ENCODE measurements around the gene KCNA1.

Gene KCNA1

GRCh38 chr12:4934407-4935035 is 24.8 kb downstream of the KCNA1 start:
- DNase-seq (ENCODE audit: low spot score): no peak
- H3K27me3 ChIP-seq (ENCODE audit: control insufficient read depth in 3 of 3, insufficient read depth in 3 of 3, low read depth in 1 of 3, low read length in 3 of 3): peaks cover 0 to 4% (median 0%) of the 10 kb centered on the region in 3 experiments
- H3K9ac ChIP-seq (ENCODE audit: low read depth, low read length, poor library complexity): no peak overlapping the region
- H3K79me1 ChIP-seq (ENCODE audit: low read depth, low read length): no peaks in the 10 kb centered on the region
- H2BK5ac ChIP-seq (ENCODE audit: low read length): no peak overlapping the region
- H3K14ac ChIP-seq (ENCODE audit: low read length): no peak overlapping the region
- H2BK120ac ChIP-seq (ENCODE audit: low read depth, low read length): no peak overlapping the region
- H3K4ac ChIP-seq (ENCODE audit: low read length): no peak overlapping the region
- no peak overlapping the region for H2BK12ac ChIP-seq (ENCODE audit: low read length)
- no peak overlapping the region for H4K91ac ChIP-seq (ENCODE audit: low read depth, low read length, poor library complexity)
- no peaks in the 10 kb centered on the region for H3K36me3 ChIP-seq (replicated peaks in 1 of 2; ENCODE audit: control insufficient read depth in 2 of 2, insufficient read depth in 2 of 2, low read length in 2 of 2)
- H2AK5ac ChIP-seq (ENCODE audit: low read depth, low read length): no peak overlapping the region
- H4K8ac ChIP-seq (ENCODE audit: low read depth, low read length): no peak overlapping the region
- H3K4me3 ChIP-seq (ENCODE audit: low read length in 2 of 2): no peak overlapping the region
- no CpG with 5 or more reads among the region's 2 CpGs for WGBS, 2 donors (ENCODE audit: extremely low coverage in 2 of 2, insufficient read length in 2 of 2, insufficient replicate concordance in 1 of 2)
- H2AFZ ChIP-seq (ENCODE audit: low read length): no peak overlapping the region
- no peak overlapping the region for H3K4me2 ChIP-seq (ENCODE audit: insufficient read depth, low read length, poor library complexity, severe bottlenecking)
- H3K23ac ChIP-seq (ENCODE audit: low read depth, low read length, poor library complexity): no peak overlapping the region
- no peak overlapping the region for H3K27ac ChIP-seq (replicated peaks; ENCODE audit: low read length)
- no peak overlapping the region for H2BK15ac ChIP-seq (ENCODE audit: low read length)
- H3K18ac ChIP-seq (ENCODE audit: low read length): no peak overlapping the region
- no peaks in the 10 kb centered on the region for H3K9me3 ChIP-seq (replicated peaks in 1 of 2; ENCODE audit: control insufficient read depth in 2 of 2, insufficient read depth in 1 of 2, low read depth in 1 of 2, low read length in 2 of 2)
- no peaks in the 10 kb centered on the region for H3K4me1 ChIP-seq (ENCODE audit: control insufficient read depth in 2 of 2, insufficient read depth in 1 of 2, low read depth in 1 of 2, low read length in 2 of 2)

GRCh38 chr12:4938900-4939299 is 29.2 kb downstream of the KCNA1 start:
- H3K79me1 ChIP-seq (ENCODE audit: low read depth, low read length): no peaks in the 10 kb centered on the region
- H2BK5ac ChIP-seq (ENCODE audit: low read length): no peak overlapping the region
- no peak overlapping the region for H4K91ac ChIP-seq (ENCODE audit: low read depth, low read length, poor library complexity)
- no peaks in the 10 kb centered on the region for H3K36me3 ChIP-seq (replicated peaks in 1 of 2; ENCODE audit: control insufficient read depth in 2 of 2, insufficient read depth in 2 of 2, low read length in 2 of 2)
- H3K18ac ChIP-seq (ENCODE audit: low read length): no peak overlapping the region
- H3K23ac ChIP-seq (ENCODE audit: low read depth, low read length, poor library complexity): no peak overlapping the region
- no peak overlapping the region for H4K8ac ChIP-seq (ENCODE audit: low read depth, low read length)
- H3K4ac ChIP-seq (ENCODE audit: low read length): no peak overlapping the region
- no peak overlapping the region for H3K27ac ChIP-seq (replicated peaks; ENCODE audit: low read length)
- H2AK5ac ChIP-seq (ENCODE audit: low read depth, low read length): no peak overlapping the region
- no peaks in the 10 kb centered on the region for H3K4me1 ChIP-seq (ENCODE audit: control insufficient read depth in 2 of 2, insufficient read depth in 1 of 2, low read depth in 1 of 2, low read length in 2 of 2)
- H3K4me2 ChIP-seq (ENCODE audit: insufficient read depth, low read length, poor library complexity, severe bottlenecking): no peak overlapping the region
- no peak overlapping the region for H3K14ac ChIP-seq (ENCODE audit: low read length)
- no CpG with 5 or more reads among the region's 7 CpGs for WGBS, 2 donors (ENCODE audit: extremely low coverage in 2 of 2, insufficient read length in 2 of 2, insufficient replicate concordance in 1 of 2)
- no peak for DNase-seq (ENCODE audit: low spot score)
- no peak overlapping the region for H3K4me3 ChIP-seq (ENCODE audit: low read length in 2 of 2)
- no peak overlapping the region for H2BK12ac ChIP-seq (ENCODE audit: low read length)
- H2BK15ac ChIP-seq (ENCODE audit: low read length): no peak overlapping the region
- H3K9ac ChIP-seq (ENCODE audit: low read depth, low read length, poor library complexity): no peak overlapping the region
- peaks cover 0 to 15% (median 0%) of the 10 kb centered on the region in 3 experiments for H3K27me3 ChIP-seq (ENCODE audit: control insufficient read depth in 3 of 3, insufficient read depth in 3 of 3, low read depth in 1 of 3, low read length in 3 of 3)
- no peak overlapping the region for H2BK120ac ChIP-seq (ENCODE audit: low read depth, low read length)
- no peak overlapping the region for H2AFZ ChIP-seq (ENCODE audit: low read length)
- H3K9me3 ChIP-seq (replicated peaks in 1 of 2; ENCODE audit: control insufficient read depth in 2 of 2, insufficient read depth in 1 of 2, low read depth in 1 of 2, low read length in 2 of 2): no peaks in the 10 kb centered on the region

DNA sequence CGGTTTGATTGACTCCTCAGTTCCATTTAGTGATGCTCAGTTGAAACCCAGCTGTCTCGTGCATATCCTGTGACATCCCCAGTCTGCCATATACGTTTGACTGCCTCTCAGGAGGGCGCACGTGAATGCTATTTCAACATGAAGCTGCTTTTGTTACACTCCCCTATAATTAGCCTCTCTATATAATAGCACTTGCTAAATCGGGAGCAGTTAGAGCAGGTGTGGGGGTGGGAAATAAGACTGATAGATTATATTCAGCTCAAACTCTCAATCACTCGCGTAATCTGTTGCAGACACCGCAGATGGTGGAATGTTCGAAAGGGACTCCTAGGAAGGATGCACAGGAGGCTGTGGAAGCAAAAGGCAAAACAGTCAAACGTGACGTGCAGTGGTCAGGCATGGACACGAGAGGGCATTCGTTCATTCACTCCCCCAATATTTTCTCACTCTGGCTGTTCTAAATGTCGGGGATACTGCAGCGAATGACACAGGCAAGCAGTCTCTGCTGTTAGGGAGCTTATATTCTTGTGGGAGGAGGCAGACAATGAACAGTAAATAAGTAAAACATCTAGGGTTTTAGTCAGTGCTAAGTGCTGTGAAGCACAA is 29.8 kb downstream of the KCNA1 start:
- Histone ChIP-seq H4K91ac (ENCODE audit: low read depth, low read length, poor library complexity) (no peak overlapping the region), H4K8ac (ENCODE audit: low read depth, low read length) (no peak overlapping the region), H2BK12ac (ENCODE audit: low read length) (no peak overlapping the region), H2BK120ac (ENCODE audit: low read depth, low read length) (no peak overlapping the region), H2AK5ac (ENCODE audit: low read depth, low read length) (no peak overlapping the region), H3K4ac (ENCODE audit: low read length) (no peak overlapping the region), H3K79me1 (ENCODE audit: low read depth, low read length) (no peaks in the 10 kb centered on the region), H3K36me3 (replicated peaks in 1 of 2; ENCODE audit: control insufficient read depth in 2 of 2, insufficient read depth in 2 of 2, low read length in 2 of 2) (no peaks in the 10 kb centered on the region), H3K4me2 (ENCODE audit: insufficient read depth, low read length, poor library complexity, severe bottlenecking) (no peak overlapping the region), H3K23ac (ENCODE audit: low read depth, low read length, poor library complexity) (no peak overlapping the region), H3K9ac (ENCODE audit: low read depth, low read length, poor library complexity) (no peak overlapping the region), H3K4me1 (ENCODE audit: control insufficient read depth in 2 of 2, insufficient read depth in 1 of 2, low read depth in 1 of 2, low read length in 2 of 2) (no peaks in the 10 kb centered on the region), H3K9me3 (replicated peaks in 1 of 2; ENCODE audit: control insufficient read depth in 2 of 2, insufficient read depth in 1 of 2, low read depth in 1 of 2, low read length in 2 of 2) (no peaks in the 10 kb centered on the region), H2BK5ac (ENCODE audit: low read length) (no peak overlapping the region), H3K14ac (ENCODE audit: low read length) (no peak overlapping the region), H3K18ac (ENCODE audit: low read length) (no peak overlapping the region), H3K27me3 (ENCODE audit: control insufficient read depth in 3 of 3, insufficient read depth in 3 of 3, low read depth in 1 of 3, low read length in 3 of 3) (peaks cover 0 to 15% (median 0%) of the 10 kb centered on the region in 3 experiments), H3K4me3 (ENCODE audit: low read length in 2 of 2) (no peak overlapping the region), H2AFZ (ENCODE audit: low read length) (no peak overlapping the region), H2BK15ac (ENCODE audit: low read length) (no peak overlapping the region), H3K27ac (replicated peaks; ENCODE audit: low read length) (no peak overlapping the region)
- WGBS, 2 donors (ENCODE audit: extremely low coverage in 2 of 2, insufficient read length in 2 of 2, insufficient replicate concordance in 1 of 2): no CpG with 5 or more reads among the region's 16 CpGs
- no peak for DNase-seq (ENCODE audit: low spot score)

- H3K4ac ChIP-seq (ENCODE audit: low read length): no peak overlapping the region
- no peak overlapping the region for H3K9ac ChIP-seq (ENCODE audit: low read depth, low read length, poor library complexity)
- H3K79me1 ChIP-seq (ENCODE audit: low read depth, low read length): no peaks in the 10 kb centered on the region
- no peaks in the 10 kb centered on the region for H3K9me3 ChIP-seq (replicated peaks in 1 of 2; ENCODE audit: control insufficient read depth in 2 of 2, insufficient read depth in 1 of 2, low read depth in 1 of 2, low read length in 2 of 2)
- no peak overlapping the region for H3K27ac ChIP-seq (replicated peaks; ENCODE audit: low read length)
- peaks cover 0 to 25% (median 0%) of the 10 kb centered on the region in 3 experiments for H3K27me3 ChIP-seq (ENCODE audit: control insufficient read depth in 3 of 3, insufficient read depth in 3 of 3, low read depth in 1 of 3, low read length in 3 of 3)
- no peaks in the 10 kb centered on the region for H3K36me3 ChIP-seq (replicated peaks in 1 of 2; ENCODE audit: control insufficient read depth in 2 of 2, insufficient read depth in 2 of 2, low read length in 2 of 2)
- no peak overlapping the region for H2AFZ ChIP-seq (ENCODE audit: low read length)
- no peak overlapping the region for H2AK5ac ChIP-seq (ENCODE audit: low read depth, low read length)
- no peak overlapping the region for H3K23ac ChIP-seq (ENCODE audit: low read depth, low read length, poor library complexity)
- peaks cover 0 to 9% of the 10 kb centered on the region in 2 donors for H3K4me1 ChIP-seq (ENCODE audit: control insufficient read depth in 2 of 2, insufficient read depth in 1 of 2, low read depth in 1 of 2, low read length in 2 of 2)
- H2BK15ac ChIP-seq (ENCODE audit: low read length): no peak overlapping the region
- no peak overlapping the region for H3K14ac ChIP-seq (ENCODE audit: low read length)
- H3K4me2 ChIP-seq (ENCODE audit: insufficient read depth, low read length, poor library complexity, severe bottlenecking): no peak overlapping the region
- no CpG with 5 or more reads among the region's 10 CpGs for WGBS, 2 donors (ENCODE audit: extremely low coverage in 2 of 2, insufficient read length in 2 of 2, insufficient replicate concordance in 1 of 2)
- H3K18ac ChIP-seq (ENCODE audit: low read length): no peak overlapping the region
- DNase-seq (ENCODE audit: low spot score): no peak
- H2BK12ac ChIP-seq (ENCODE audit: low read length): no peak overlapping the region
- no peak overlapping the region for H3K4me3 ChIP-seq (ENCODE audit: low read length in 2 of 2)
- H4K8ac ChIP-seq (ENCODE audit: low read depth, low read length): no peak overlapping the region
- H2BK120ac ChIP-seq (ENCODE audit: low read depth, low read length): no peak overlapping the region
- H2BK5ac ChIP-seq (ENCODE audit: low read length): no peak overlapping the region
- no peak overlapping the region for H4K91ac ChIP-seq (ENCODE audit: low read depth, low read length, poor library complexity)
Observed at GRCh38 chr12:4943067-4943937, 33.6 kb downstream of the KCNA1 start.
